HG03064 (cell line): ENCODE results near the gene PUM2.
"Not testable (repeated sequence)": the region's sequence is repeated elsewhere in the genome, so short reads cannot be mapped to it uniquely, and the experiment has no call there.

Experiments
- ATAC-seq: cut with Tn5 transposase; IDR thresholded peaks from one replicate; pipeline ENCODE4 v1.9.1; 2021; ENCODE audit warnings: low read depth; ENCODE audit not compliant: unreplicated experiment

Gene PUM2

GRCh38 chr2:20294231-20294630 lies 56.4 kb downstream of the PUM2 start:
- no peak for ATAC-seq

DNA sequence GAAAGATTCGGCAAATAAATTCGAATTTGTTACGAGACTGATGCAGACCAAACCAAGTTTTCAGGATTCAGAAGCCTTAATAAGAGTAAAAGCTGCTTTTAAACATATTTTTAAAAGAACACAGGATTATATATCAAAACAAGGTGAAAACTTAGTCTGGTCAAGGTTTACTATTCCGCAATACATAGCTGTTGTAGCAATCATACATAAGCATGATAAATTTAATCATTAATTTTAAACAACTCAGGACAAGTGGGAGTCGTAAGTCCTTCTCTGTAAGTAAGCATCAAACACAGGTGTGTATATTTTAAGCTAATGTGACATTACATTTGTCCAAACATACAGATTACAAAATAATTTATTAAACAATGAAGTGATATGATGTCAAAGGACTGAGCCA lies 57.7 kb downstream of the PUM2 start:
- no peak for ATAC-seq

DNA sequence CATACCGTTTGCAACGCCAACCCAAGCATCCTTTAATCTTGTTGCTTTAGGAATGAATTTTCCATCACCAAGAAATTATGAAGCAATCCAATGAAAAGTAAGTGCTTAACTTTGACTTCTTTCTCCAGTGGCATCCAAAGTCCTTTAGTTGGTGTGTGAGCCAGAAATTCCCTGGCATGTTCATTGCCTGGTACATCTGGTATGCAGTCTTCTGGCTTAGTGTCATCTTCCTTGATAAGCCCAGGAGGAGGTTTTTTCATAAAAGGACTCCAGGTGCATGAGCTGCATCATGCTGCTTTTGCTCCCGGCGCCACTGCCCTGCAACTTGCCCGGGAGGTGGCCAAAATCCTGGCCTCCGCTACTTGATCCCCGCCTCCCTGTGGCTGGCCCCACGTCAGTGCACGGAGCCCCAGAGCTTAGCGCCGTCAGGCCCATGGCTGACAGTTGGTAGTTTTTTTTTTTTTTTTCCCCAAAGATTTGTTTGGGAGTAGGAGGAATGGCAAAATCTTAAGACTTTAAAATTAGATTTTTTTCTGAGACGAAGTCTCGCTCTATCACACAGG lies 58.7 kb downstream of the PUM2 start:
- ATAC-seq: no peak

GRCh38 chr2:20291106-20291564 lies 59.5 kb downstream of the PUM2 start:
- no peak for ATAC-seq

GRCh38 chr2:20288642-20289340 lies 61.9 kb downstream of the PUM2 start:
- ATAC-seq: no peak

DNA sequence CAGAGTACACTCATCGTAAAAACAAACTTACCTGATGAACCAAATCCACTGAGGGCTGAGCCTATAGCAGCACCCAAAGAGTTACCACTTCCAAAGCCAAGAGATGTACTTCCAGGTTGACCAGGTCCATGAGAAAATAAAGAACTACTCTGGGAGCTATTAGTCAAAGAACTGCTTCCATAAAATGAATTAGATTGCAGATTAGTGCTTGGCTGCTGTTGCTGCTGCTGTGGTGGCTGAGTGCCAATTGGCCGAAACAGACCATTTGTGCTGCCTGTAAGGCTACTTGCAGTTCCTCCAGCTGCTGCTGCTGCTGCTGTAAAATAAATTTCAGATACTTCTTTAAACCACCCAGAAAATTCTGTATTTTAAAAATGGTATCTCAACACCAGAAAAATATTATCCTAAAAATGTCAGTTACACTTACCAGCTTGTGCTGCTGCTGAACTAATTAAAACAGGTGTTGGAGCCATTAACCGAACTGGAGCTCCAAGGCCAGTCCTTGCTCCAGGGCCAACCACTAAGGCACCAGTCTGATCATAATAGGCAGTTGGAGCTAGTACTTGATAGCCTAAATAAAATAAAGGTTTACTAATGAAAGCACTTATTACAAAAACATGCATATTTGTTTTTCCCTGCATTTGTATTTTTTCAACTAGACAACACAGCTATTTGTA lies 67.6 kb downstream of the PUM2 start:
- no peak for ATAC-seq

DNA sequence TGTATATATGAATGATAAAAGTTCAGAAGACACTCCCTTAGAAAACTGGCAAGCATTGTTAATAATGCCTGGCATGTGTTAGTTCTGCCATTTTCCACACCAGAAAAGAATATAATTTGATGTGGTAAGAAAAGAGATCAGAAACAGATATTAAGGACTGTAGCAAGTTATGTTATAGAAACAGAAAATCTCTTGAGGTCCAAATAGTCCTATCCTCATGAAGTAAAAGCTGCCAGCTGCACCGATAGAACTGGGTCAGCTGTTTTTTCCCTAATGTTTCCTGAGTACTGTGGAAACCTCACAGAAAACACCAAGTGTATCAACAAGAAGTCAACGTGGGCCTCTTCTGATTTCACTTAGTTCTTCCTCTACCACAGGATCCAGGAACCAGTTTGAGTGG lies 68.8 kb downstream of the PUM2 start:
- ATAC-seq: no peak

GRCh38 chr2:20273042-20273441 lies 77.6 kb downstream of the PUM2 start:
- ATAC-seq: no peak

GRCh38 chr2:20268317-20268716 lies 82.3 kb downstream of the PUM2 start:
- not testable (repeated sequence) for ATAC-seq

DNA sequence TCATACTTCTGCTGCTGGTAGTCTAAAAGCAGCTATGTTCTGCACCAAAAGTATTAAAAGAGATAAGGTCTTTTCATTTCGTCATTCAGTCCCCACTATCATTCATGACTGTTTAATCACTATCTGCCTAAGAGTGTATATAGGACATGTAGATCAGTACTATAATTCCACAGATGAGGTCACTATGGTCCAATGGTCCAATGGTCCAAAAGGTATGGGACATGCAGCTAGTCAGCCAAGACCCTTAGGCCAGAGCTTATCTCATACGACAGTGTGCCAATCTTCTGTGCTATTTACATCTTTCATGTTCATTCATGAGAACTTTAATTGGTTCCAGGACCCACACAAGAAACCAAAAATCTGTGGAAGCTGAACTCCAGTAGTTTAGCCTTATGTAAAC lies 83.1 kb downstream of the PUM2 start:
- no peak for ATAC-seq

DNA sequence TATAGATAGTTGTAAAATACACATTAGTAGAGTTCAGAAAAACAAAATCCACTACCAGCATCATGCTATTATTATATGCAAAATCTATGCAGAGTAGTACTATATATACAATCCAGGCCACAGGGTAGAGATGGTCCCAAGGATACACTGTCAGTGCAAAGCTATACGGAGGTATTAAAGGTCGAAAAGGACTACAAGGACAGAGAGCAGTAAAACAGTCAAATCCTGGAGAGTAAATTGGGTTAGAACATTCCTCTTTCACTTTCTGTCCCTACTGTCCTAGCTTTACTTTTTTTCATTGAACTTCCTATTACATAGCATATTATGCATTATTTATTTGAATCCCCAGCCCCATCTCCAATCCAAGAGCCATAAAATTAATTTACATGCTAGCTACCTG lies 86.0 kb downstream of the PUM2 start:
- no peak for ATAC-seq

DNA sequence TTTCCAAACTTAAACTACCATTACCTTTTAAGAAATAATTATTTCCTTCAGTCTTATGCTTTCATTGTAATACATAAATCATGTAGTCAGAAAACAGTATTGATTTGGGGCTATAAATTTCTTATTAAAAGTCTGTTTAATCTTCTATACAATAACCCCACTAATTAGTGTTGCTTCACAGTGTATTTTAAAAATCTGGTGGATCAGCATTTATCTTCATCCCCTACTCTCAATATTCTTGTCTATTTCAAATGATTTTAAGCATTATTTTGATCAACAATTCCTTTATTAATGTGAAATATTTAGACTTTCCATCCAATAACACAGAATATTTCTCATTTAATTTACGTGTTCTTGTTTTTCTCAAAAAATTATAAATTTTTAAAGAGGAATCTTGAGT lies 93.2 kb downstream of the PUM2 start:
- ATAC-seq: no peak

DNA sequence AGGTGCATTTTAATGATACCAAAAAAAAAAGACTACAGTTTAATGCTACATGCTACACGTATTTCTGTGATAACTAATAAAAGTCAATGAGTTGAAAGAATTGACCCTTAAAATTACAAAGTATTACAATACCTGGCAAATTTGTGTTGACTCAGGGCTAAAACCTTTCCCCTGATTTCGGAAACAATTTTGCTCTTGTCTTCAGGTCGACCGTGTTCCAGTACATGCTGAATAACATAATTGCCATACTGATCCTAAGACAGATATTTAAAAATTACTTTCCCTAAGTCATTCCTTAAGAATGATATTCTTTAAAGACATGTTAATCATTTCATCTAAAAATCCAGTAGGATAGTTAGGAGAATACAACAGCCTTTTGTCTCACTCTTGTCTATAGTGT lies 95.9 kb downstream of the PUM2 start:
- no peak for ATAC-seq

- ATAC-seq: no peak
These were observed 100.2 kb downstream of the PUM2 start for GRCh38 chr2:20250436-20250835.

DNA sequence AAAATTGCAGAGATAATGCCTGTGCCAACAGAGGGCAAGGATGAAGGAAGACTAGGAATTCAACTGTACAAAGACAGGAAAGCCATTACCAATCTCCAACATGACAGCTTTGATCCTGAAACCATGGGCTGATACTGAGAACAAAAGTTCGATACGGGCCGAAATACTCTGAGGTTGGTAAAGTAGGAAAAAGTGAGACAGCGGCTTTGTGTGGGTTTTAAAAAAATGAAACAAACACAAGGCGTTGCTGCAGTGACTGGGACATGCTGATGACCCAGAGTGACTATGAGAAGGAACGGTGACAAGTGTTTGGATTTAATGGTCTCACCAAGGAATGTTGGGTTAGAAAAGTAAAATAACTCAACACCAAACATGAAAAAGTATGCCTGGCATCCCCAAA lies 101.5 kb downstream of the PUM2 start:
- ATAC-seq: no peak

DNA sequence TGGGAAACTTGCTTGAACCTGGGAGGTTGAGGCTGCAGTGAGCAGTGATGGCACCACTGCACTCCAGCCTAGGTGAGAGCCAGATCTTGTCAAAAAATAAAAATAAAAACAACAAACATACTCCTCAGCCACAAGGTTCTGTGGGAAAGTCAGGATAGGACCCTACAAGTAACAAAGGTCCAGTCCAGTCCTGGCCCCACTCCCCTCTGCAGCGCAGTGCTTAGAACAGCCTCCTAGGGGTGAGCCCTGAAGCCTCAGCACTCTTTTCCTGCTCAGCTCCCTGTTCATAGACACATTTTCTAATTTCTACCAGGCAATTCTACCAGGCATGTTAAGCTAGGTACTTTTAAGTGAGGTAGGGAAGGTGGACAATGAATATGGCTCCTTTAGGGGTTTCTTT lies 103.6 kb downstream of the PUM2 start:
- ATAC-seq: no peak

GRCh38 chr2:20243637-20244036 lies 107.0 kb downstream of the PUM2 start:
- not testable (repeated sequence) for ATAC-seq

DNA sequence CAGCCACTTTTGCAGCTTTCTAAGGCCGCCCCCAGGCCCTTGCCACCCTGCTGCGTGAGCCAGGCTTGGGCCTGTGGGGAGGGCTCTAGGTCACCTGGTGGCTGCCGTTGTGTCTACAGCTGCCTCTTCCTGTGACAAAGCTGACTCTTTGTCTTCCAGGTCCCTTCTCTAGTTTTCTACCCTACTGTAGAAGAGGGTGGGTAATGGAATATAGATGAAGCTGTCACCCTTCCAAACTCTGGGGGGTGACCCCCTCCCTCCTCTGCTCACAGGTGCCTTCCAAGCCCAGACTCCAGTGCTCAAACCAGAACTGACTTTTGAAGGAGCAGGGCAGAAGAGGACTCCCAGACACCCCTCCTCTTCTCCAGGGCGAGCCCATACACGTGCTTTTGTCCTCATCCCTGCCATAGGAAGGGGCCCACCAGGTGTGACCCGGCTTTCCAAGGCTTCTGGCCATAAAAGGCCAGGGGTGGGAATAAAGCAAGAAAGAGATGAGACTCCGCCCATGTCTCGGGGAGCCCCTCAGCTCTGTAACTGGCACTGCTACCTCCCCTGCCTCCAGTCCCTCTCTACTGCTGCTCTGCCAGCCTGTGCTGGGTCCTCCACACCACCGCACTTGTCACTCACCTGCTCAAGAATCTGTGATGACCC lies 107.8 kb downstream of the PUM2 start:
- ATAC-seq: no peak

- ATAC-seq: no peak
These were observed 108.5 kb downstream of the PUM2 start for GRCh38 chr2:20241973-20242726.

DNA sequence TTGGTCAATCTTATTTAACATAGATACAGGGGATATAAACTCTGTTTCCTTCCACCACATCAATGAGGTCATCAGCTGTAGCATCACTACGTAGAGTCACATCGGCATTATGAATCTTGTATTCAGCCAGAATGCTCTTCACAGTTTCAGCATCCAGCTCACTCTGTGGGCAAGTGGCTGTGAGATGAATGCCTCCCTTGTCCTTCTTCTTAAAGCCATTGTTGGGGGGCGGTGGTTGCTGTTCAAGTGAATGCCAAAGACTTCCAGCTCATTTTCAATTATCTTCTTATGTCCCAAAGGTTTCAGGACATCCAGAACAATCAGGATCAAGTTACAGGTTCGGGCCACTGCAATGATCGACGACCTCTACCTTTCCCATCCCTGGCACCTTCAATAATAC lies 110.4 kb downstream of the PUM2 start:
- ATAC-seq: not testable (repeated sequence)

DNA sequence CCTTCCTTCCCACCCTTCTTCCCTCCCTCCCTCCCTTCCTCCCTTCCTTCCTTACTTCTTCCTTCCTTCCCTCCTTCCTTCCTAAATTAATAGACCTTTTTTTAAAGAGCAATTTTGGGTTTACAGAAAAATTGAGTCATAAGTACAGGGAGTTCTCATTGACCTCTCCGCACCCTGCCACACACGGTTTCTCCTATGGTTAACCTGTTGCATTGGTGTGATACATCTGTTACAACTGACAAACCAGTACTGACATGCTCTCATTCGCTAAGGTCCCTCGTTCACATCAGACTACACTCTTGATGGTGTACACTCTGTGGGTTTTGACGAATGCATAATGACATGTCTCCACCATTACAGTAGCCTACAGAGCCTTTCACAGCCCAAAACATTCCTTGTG lies 114.1 kb downstream of the PUM2 start:
- no peak for ATAC-seq
